ENCODE data around the gene PPP2CA.
"Not testable (repeated sequence)": the region's sequence is repeated elsewhere in the genome, so short reads cannot be mapped to it uniquely, and the experiment has no call there.

PPP2CA gene

GRCh38 chr5:134268019-134268601 lies 42.2 kb upstream of the PPP2CA start:
- Histone ChIP-seq H3K27ac (no peak overlapping the region), H3K9me3 (ENCODE audit: control insufficient read depth, low read length) (no peaks in the 10 kb centered on the region), H3K36me3 (ENCODE audit: control insufficient read depth, insufficient read depth, low read length) (no peaks in the 10 kb centered on the region), H2AFZ (no peak overlapping the region), H3K4me1 (no peaks in the 10 kb centered on the region), H3K4me2 (ENCODE audit: low read length) (no peak overlapping the region), H3K79me2 (no peaks in the 10 kb centered on the region), H3K9ac (no peak overlapping the region), H3K27me3 (ENCODE audit: control insufficient read depth, insufficient read depth, low read length) (no peaks in the 10 kb centered on the region), H3K4me3 (ENCODE audit: low read depth, low read length) (no peak overlapping the region)
- TF ChIP-seq CTCF (IDR thresholded peaks at IDR 0.05): no peak

DNA sequence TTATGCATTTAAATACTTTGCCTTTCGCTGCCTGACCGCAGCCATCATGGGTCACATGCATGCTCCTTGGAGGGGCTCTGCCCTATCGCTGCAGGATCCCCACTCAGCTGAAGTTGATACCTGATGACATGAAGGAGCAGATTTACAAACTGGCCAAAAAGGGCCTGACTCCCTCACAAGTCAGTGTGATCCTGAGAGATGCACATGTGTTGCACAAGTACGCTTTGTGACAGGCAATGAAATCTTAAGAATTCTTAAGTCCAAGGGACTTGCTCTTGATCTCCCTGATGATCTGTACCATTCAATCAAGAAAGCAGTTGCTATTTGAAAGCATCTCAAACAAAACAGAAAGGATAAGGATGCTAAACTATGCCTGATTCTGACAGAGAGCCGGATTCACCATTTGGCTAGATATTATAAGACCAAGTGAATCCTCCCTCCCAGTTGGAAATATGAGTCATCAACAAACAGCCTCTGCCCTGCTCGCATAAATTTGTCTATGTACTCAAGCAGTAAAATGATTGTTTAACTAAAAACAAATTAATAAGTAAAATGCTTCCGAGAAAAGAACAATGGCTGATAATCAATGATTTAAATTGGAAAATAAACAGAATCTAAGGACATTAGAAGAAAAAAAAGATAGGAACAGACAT lies 41.6 kb upstream of the PPP2CA start:
- Histone ChIP-seq H3K9ac (no peak overlapping the region), H3K27me3 (ENCODE audit: control insufficient read depth, insufficient read depth, low read length) (no peaks in the 10 kb centered on the region), H3K36me3 (ENCODE audit: control insufficient read depth, insufficient read depth, low read length) (no peaks in the 10 kb centered on the region), H3K4me1 (no peaks in the 10 kb centered on the region), H3K9me3 (ENCODE audit: control insufficient read depth, low read length) (no peaks in the 10 kb centered on the region), H2AFZ (no peak overlapping the region), H3K4me2 (ENCODE audit: low read length) (no peak overlapping the region), H3K79me2 (no peaks in the 10 kb centered on the region), H3K4me3 (ENCODE audit: low read depth, low read length) (no peak overlapping the region), H3K27ac (no peak overlapping the region)
- no peak for TF ChIP-seq CTCF (IDR thresholded peaks at IDR 0.05)

- Histone ChIP-seq H3K79me2 (no peaks in the 10 kb centered on the region), H3K4me2 (ENCODE audit: low read length) (no peak overlapping the region), H2AFZ (no peak overlapping the region), H3K4me3 (ENCODE audit: low read depth, low read length) (no peak overlapping the region), H3K27me3 (ENCODE audit: control insufficient read depth, insufficient read depth, low read length) (no peaks in the 10 kb centered on the region), H3K36me3 (ENCODE audit: control insufficient read depth, insufficient read depth, low read length) (no peaks in the 10 kb centered on the region), H3K4me1 (no peaks in the 10 kb centered on the region), H3K9me3 (ENCODE audit: control insufficient read depth, low read length) (no peaks in the 10 kb centered on the region), H3K27ac (no peak overlapping the region), H3K9ac (no peak overlapping the region)
- no peak for TF ChIP-seq CTCF (IDR thresholded peaks at IDR 0.05)
Measured at GRCh38 chr5:134263801-134264200, 37.9 kb upstream of the PPP2CA start.

- not testable (repeated sequence) for H3K79me2 ChIP-seq; H3K4me3 ChIP-seq (ENCODE audit: low read depth, low read length); H3K9ac ChIP-seq; H3K4me2 ChIP-seq (ENCODE audit: low read length); H2AFZ ChIP-seq; H3K27me3 ChIP-seq (ENCODE audit: control insufficient read depth, insufficient read depth, low read length); H3K36me3 ChIP-seq (ENCODE audit: control insufficient read depth, insufficient read depth, low read length); H3K4me1 ChIP-seq; H3K9me3 ChIP-seq (ENCODE audit: control insufficient read depth, low read length); H3K27ac ChIP-seq
Measured at GRCh38 chr5:134262629-134263028, 36.8 kb upstream of the PPP2CA start.

- Histone ChIP-seq H3K4me2 (ENCODE audit: low read length) (no peak overlapping the region), H3K4me1 (peaks cover 5% of the 10 kb centered on the region), H3K4me3 (ENCODE audit: low read depth, low read length) (no peak overlapping the region), H3K9ac (no peak overlapping the region), H3K9me3 (ENCODE audit: control insufficient read depth, low read length) (no peaks in the 10 kb centered on the region), H3K36me3 (ENCODE audit: control insufficient read depth, insufficient read depth, low read length) (no peaks in the 10 kb centered on the region), H3K27me3 (ENCODE audit: control insufficient read depth, insufficient read depth, low read length) (no peaks in the 10 kb centered on the region), H3K79me2 (no peaks in the 10 kb centered on the region), H3K27ac (no peak overlapping the region), H2AFZ (no peak overlapping the region)
- no peak for TF ChIP-seq CTCF (IDR thresholded peaks at IDR 0.05)
Measured at GRCh38 chr5:134258896-134259295, 33.0 kb upstream of the PPP2CA start.
